B cell (primary cell): ENCODE measurements around the gene GTF3C2.

Experiments used
- EZH2 ChIP-seq: IDR thresholded peaks from 2 replicates; pipeline ENCODE4 v1.6.1; 2012; ENCODE audit warnings: borderline replicate concordance, low read depth, mild to moderate bottlenecking, moderate library complexity, low read length; ENCODE audit not compliant: insufficient read depth, poor library complexity, severe bottlenecking
- TF ChIP-seq, protein P1 (sequence below): fragments of 200-600 bp; IDR thresholded peaks from one replicate; pipeline ENCODE4 v1.8.0; 2022; ENCODE audit warnings: antibody characterized with exemption, mild to moderate bottlenecking

DNA sequence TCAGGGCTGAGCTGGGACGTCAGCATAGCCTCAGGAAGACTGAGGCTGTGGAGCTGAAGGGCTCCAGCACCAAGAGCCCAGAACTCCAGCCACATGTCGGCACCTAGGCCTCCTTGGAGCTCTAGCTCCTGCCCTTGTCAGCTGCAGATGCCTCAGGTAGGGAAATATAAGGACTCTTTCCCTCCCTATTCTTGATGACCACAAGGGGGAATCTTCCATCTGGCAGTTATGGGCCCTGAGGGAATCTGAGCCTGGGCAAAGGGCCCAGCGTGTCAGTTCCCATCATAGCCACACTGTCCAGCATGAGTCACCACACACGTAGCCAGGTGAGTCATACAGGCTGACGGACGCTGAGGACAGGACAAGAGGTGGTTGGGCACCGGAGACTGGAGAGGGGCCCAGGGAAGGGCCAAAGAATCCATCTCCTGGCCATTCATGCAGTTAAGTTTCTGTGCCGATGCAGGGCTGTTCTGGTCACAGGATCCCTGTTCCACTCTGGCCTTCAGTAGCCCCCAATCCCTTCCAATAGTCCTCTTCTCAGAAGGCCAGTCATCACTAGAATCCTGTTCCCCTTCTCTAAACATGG lies 35.5 kb downstream of the GTF3C2 start:
- TF ChIP-seq, protein P1, sequence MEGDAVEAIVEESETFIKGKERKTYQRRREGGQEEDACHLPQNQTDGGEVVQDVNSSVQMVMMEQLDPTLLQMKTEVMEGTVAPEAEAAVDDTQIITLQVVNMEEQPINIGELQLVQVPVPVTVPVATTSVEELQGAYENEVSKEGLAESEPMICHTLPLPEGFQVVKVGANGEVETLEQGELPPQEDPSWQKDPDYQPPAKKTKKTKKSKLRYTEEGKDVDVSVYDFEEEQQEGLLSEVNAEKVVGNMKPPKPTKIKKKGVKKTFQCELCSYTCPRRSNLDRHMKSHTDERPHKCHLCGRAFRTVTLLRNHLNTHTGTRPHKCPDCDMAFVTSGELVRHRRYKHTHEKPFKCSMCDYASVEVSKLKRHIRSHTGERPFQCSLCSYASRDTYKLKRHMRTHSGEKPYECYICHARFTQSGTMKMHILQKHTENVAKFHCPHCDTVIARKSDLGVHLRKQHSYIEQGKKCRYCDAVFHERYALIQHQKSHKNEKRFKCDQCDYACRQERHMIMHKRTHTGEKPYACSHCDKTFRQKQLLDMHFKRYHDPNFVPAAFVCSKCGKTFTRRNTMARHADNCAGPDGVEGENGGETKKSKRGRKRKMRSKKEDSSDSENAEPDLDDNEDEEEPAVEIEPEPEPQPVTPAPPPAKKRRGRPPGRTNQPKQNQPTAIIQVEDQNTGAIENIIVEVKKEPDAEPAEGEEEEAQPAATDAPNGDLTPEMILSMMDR = no peak
- no peak for TF ChIP-seq EZH2
